MCF 10A (cell line): ENCODE data around the gene COLEC12. TPM values are rescaled to one million over a fixed set of nuclear protein-coding genes. Genes with fewer than 3 reads are reported as not detected.

Experiments used
- BruUV-seq: library from RNA; stranded (reverse); fragments of 400-500 nt; replicated peaks from 2 replicates; lab custom pipeline; 2021; lab: Mats Ljungman, UMichigan
- CTCF ChIA-PET: fragments of 300-600 bp; sonication (Branson Sonifier 250); formaldehyde crosslinking; extraction: SDS; loops from one replicate; lab custom pipeline; 2021; ENCODE audit warnings: antibody characterized with exemption, inconsistent platforms; lab: Yijun Ruan, JAX
- POLR2A ChIA-PET: fragments of 300-600, 350-650 bp; sonication (Branson Sonifier 250); formaldehyde crosslinking; extraction: SDS; loops from one replicate; lab custom pipeline; 2020; ENCODE audit warnings: antibody characterized with exemption, inconsistent platforms; lab: Yijun Ruan, JAX
- DNase-seq: peaks from one replicate; pipeline ENCODE4 v3.0.0-alpha.2; 2018; ENCODE audit not compliant: unreplicated experiment
- H3K27ac Mint-ChIP-seq: one replicate; pipeline ENCODE4 v1.8.0; 2022; ENCODE audit warnings: mild to moderate bottlenecking, low read depth, mixed read lengths; ENCODE audit not compliant: unreplicated experiment
- H3K27me3 Mint-ChIP-seq: one replicate; pipeline ENCODE4 v1.8.0; 2022; ENCODE audit warnings: mixed read lengths; ENCODE audit not compliant: insufficient read depth, unreplicated experiment
- H3K36me3 Mint-ChIP-seq: one replicate; pipeline ENCODE4 v1.8.0; 2022; ENCODE audit warnings: mild to moderate bottlenecking, moderate library complexity, mixed read lengths; ENCODE audit not compliant: insufficient read depth, unreplicated experiment
- H3K4me1 Mint-ChIP-seq: one replicate; pipeline ENCODE4 v1.8.0; 2022; ENCODE audit warnings: mixed read lengths; ENCODE audit not compliant: insufficient read depth, unreplicated experiment
- H3K4me3 Mint-ChIP-seq: one replicate; pipeline ENCODE4 v1.8.0; 2022; ENCODE audit warnings: mild to moderate bottlenecking, moderate library complexity, mixed read lengths; ENCODE audit not compliant: unreplicated experiment
- H3K9me3 Mint-ChIP-seq: one replicate; pipeline ENCODE4 v1.8.0; 2022; ENCODE audit warnings: mixed read lengths; ENCODE audit not compliant: unreplicated experiment
- intact Hi-C: fragments of 100-400 bp; cut with micrococcal nuclease; formaldehyde crosslinking; loops from 2 replicates; pipeline ENCODE4 v1.14.1; 2022
- total RNA-seq: library from RNA; stranded (reverse); gene quantifications from 2 replicates; pipeline ENCODE4 v1.2.3, GENCODE V29; 2022
- TF ChIP-seq, protein P1 (sequence below): fragments of 200-600 bp; IDR thresholded peaks from one replicate; pipeline ENCODE4 v1.8.0; 2022; ENCODE audit warnings: antibody characterized with exemption, mild to moderate bottlenecking; ENCODE audit not compliant: unreplicated experiment

Gene COLEC12
- total RNA-seq, 1 experiment from 2014 or later, result 0.05 TPM

DNA sequence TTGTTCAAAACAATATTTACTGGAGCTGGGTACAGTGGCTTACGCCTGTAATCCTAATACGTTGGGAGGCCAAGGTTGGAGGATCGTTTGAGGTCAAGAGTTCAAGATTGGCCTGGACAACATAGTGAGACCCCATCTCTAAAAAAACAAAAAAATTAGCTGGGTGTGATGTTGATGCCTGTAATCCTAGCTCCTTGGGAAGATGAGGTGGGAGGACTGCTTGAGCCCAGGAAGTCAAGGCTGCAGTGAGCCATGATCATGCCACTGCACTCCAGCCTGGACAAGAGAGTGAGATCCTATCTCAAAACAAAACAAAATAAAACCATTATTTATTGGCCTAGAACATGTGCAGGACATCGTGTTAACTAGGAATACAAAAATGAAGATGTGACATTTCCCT lies 77.5 kb downstream of the COLEC12 start:
- ChIA-PET CTCF (interaction anchor here (0.6 kb wide), 1 partner anchor 300 kb away, joined by 3 read pairs; no protein-coding TSS in a partner anchor), POLR2A (interaction anchor here (0.7 to 1.7 kb wide), 3 partner anchors 9 to 142 kb away, joined by 3 to 4 read pairs (median 4); no protein-coding TSS in a partner anchor)
- no peak for DNase-seq
- no peaks in the 10 kb centered on the region for H3K27me3 Mint-ChIP-seq
- no peak overlapping the region for H3K4me3 Mint-ChIP-seq
- H3K9me3 Mint-ChIP-seq, result peaks cover 35% of the 10 kb centered on the region
- no peaks in the 10 kb centered on the region for H3K4me1 Mint-ChIP-seq
- intact Hi-C loops, result no loop called here
- H3K27ac Mint-ChIP-seq, result no peak overlapping the region
- TF ChIP-seq, protein P1, sequence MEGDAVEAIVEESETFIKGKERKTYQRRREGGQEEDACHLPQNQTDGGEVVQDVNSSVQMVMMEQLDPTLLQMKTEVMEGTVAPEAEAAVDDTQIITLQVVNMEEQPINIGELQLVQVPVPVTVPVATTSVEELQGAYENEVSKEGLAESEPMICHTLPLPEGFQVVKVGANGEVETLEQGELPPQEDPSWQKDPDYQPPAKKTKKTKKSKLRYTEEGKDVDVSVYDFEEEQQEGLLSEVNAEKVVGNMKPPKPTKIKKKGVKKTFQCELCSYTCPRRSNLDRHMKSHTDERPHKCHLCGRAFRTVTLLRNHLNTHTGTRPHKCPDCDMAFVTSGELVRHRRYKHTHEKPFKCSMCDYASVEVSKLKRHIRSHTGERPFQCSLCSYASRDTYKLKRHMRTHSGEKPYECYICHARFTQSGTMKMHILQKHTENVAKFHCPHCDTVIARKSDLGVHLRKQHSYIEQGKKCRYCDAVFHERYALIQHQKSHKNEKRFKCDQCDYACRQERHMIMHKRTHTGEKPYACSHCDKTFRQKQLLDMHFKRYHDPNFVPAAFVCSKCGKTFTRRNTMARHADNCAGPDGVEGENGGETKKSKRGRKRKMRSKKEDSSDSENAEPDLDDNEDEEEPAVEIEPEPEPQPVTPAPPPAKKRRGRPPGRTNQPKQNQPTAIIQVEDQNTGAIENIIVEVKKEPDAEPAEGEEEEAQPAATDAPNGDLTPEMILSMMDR, result no peak
- BruUV-seq, result no TSS peak
- no peaks in the 10 kb centered on the region for H3K36me3 Mint-ChIP-seq

DNA sequence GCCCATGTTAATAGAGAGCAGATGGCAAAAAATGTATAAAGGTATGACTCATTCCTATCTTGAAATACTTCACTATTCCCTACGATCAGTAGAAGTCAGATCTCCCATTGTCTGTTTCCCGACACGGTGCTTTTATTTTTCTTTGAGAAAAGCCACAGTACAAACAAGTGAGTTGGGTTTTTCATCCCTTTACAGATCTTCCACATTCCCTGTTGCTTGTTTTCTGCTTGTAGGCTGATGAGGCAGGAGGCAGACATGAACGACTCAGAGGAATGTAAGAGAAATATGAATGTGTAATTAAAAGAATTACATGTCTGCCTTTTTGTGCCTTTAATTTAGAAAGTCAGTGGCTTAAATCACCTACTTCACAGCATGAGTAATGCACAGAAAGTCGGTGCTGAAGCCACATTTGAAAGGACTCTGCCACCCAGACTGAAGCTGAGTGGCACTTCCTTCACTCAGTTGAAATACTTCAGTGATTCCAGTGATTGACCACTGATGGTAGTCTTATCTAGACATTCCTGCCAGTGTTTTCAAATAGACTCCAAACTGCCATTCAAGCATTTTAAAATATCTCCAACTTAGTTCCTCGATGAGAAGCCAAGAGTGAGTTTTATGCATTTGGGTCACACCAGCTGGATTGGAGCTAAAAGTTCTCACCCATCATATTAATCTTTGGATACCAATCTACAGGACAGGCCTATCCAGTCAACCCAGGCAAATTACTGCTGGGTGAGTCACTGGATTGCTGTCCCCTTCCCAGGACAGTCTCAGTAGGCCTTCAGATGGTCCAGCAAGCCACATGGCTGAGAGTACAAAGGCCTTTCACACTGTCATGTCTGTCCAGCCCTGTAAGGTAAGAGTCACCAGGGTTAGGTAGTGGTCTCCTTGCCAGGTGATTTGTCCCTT lies 79.0 kb downstream of the COLEC12 start:
- H3K4me1 Mint-ChIP-seq, result no peaks in the 10 kb centered on the region
- POLR2A ChIA-PET, result no interaction called here
- peaks cover 35% of the 10 kb centered on the region for H3K9me3 Mint-ChIP-seq
- H3K4me3 Mint-ChIP-seq, result no peak overlapping the region
- TF ChIP-seq, protein P1, result no peak
- CTCF ChIA-PET, result no interaction called here
- BruUV-seq, result no TSS peak
- no peaks in the 10 kb centered on the region for H3K36me3 Mint-ChIP-seq
- peak; percentile 14 for DNase-seq
- H3K27me3 Mint-ChIP-seq, result no peaks in the 10 kb centered on the region
- H3K27ac Mint-ChIP-seq, result no peak overlapping the region
- intact Hi-C loops, result no loop called here

DNA sequence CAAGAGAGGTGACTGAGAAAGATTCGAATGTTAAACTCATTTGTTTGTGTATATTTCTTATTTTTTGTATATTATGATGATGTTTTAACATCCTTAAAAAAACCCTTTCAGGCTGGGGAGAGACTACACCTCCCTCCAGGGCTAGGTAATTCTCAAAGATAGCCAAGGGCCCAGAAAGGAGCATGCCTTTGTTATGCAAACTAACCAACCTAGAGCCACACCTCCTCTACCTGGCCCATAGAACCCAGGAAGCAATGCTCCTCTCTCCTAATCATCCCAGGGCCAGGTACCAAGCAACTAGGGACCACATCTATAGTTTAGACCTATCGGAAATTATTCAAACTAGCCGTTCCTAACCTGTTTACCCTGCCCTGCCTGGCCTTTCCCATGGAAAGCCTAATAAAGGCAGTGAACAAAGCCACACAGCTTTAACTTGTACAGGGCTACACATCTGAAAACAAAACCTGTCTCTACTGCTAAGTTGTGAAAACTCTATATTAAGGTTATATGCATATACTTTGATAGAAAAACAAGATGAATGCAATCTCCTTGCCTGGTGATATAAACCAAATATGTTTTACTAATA lies 79.7 kb downstream of the COLEC12 start:
- Mint-ChIP-seq H3K4me3 (no peak overlapping the region), H3K27me3 (no peaks in the 10 kb centered on the region), H3K27ac (no peak overlapping the region), H3K4me1 (no peaks in the 10 kb centered on the region), H3K36me3 (no peaks in the 10 kb centered on the region), H3K9me3 (peaks cover 35% of the 10 kb centered on the region)
- no TSS peak for BruUV-seq
- TF ChIP-seq, protein P1, result no peak
- intact Hi-C loops, result no loop called here
- CTCF ChIA-PET, result no interaction called here
- POLR2A ChIA-PET, result no interaction called here
- no peak for DNase-seq

DNA sequence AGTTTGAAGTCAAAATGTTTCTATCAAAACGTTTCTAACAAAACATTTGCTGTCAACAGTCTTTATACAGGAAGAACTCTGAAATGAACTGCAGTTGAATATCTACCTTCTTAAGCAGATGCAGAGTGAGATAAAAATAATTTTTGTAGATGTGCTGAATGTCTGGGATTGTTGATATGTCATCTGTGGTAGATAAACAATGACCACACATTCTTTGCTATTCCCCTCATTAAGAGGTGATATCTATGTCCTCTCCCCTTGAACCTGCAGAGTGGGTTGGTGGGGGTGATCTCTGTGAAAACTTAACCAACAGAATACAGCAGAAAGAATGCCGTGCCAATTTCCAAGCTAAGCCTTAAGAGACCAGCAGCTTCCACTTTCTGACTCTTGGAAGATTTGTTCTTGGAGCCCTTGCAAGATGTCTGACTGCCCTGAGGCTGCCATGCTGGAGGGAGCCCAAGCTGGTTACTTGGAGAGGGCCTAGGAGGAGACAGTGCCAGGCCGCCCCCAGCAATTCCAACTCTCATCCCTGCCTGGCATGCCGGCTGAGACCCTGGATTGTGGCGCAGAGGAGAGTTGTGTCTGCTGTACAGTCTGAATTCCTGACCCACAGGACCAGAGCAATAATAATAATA lies 80.8 kb downstream of the COLEC12 start:
- no peak overlapping the region for H3K4me3 Mint-ChIP-seq
- POLR2A ChIA-PET, result no interaction called here
- DNase-seq, result no peak
- H3K27me3 Mint-ChIP-seq, result no peaks in the 10 kb centered on the region
- no peak overlapping the region for H3K27ac Mint-ChIP-seq
- no peaks in the 10 kb centered on the region for H3K36me3 Mint-ChIP-seq
- CTCF ChIA-PET, result no interaction called here
- no TSS peak for BruUV-seq
- intact Hi-C loops, result no loop called here
- TF ChIP-seq, protein P1, result no peak
- peaks cover 26% of the 10 kb centered on the region for H3K9me3 Mint-ChIP-seq
- H3K4me1 Mint-ChIP-seq, result no peaks in the 10 kb centered on the region
